SJCRH30 (cell line): Measurements from ENCODE around the gene PYGL. TPM values are rescaled to one million over a fixed set of nuclear protein-coding genes. Genes with fewer than 3 reads are reported as not detected.

Experiments
- DNase-seq, 2 experiments: peaks; one replicate each; pipeline ENCODE4 v3.0.0-alpha.2; 2015 to 2020
- H3K27ac ChIP-seq: fragments of 250-450 bp; sonication (Bioruptor Pico); 2 replicates; pipeline ENCODE4 v1.5.1; 2020; ENCODE audit warnings: mild to moderate bottlenecking, moderate library complexity
- H3K27me3 ChIP-seq: fragments of 250-450 bp; sonication (Bioruptor Pico); 2 replicates; pipeline ENCODE4 v1.5.1; 2020; ENCODE audit warnings: mild to moderate bottlenecking, moderate library complexity
- H3K36me3 ChIP-seq: fragments of 250-450 bp; sonication (Bioruptor Pico); 2 replicates; pipeline ENCODE4 v1.5.1; 2020; ENCODE audit warnings: mild to moderate bottlenecking, moderate library complexity
- H3K4me1 ChIP-seq: fragments of 250-450 bp; sonication (Bioruptor Pico); 2 replicates; pipeline ENCODE4 v1.5.1; 2020; ENCODE audit warnings: mild to moderate bottlenecking, moderate library complexity
- H3K4me3 ChIP-seq: fragments of 250-450 bp; sonication (Bioruptor Pico); 2 replicates; pipeline ENCODE4 v1.5.1; 2020; ENCODE audit warnings: mild to moderate bottlenecking, moderate library complexity
- H3K9me3 ChIP-seq: fragments of 250-450 bp; sonication (Bioruptor Pico); replicated peaks from 2 replicates; pipeline ENCODE4 v1.5.1; 2020; ENCODE audit warnings: mild to moderate bottlenecking, moderate library complexity
- total RNA-seq: library from RNA; depleted of rRNA; stranded (reverse); fragments of >200 nt; shearing (Covaris generic); gene quantifications from 2 replicates; pipeline ENCODE4 v1.2.3, GENCODE V29; 2014

Gene PYGL
- total RNA-seq, 1 experiment from 2014 or later, result 5.0 TPM

- Histone ChIP-seq H3K4me3 (no peak overlapping the region), H3K36me3 (no peaks in the 10 kb centered on the region), H3K27me3 (no peaks in the 10 kb centered on the region), H3K9me3 (no peaks in the 10 kb centered on the region), H3K4me1 (no peaks in the 10 kb centered on the region), H3K27ac (no peak overlapping the region)
- DNase-seq, result no peak
Observed at GRCh38 chr14:50887476-50887875, 56.8 kb downstream of the PYGL start.

DNA sequence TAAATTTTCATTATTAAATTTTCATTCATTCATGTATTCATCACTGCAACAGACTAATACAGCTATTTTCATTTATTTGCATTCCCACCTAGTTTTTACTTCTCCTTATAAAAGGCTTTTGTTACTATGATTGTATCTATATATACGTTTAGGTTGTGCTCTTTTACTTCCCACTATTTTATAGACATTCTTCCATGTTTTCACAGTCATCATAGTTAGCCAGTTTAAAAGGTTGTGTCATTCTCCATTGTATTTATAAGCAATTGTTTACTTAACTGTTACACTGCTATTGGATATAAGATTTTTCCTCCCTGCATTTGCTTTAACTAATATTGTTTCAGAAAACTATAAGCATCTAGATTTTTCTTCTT, 60.5 kb downstream of the PYGL start:
- DNase-seq, result no peak
- H3K4me1 ChIP-seq, result no peaks in the 10 kb centered on the region
- H3K4me3 ChIP-seq, result no peak overlapping the region
- no peaks in the 10 kb centered on the region for H3K27me3 ChIP-seq
- no peaks in the 10 kb centered on the region for H3K36me3 ChIP-seq
- no peak overlapping the region for H3K27ac ChIP-seq
- H3K9me3 ChIP-seq, result no peaks in the 10 kb centered on the region

DNA sequence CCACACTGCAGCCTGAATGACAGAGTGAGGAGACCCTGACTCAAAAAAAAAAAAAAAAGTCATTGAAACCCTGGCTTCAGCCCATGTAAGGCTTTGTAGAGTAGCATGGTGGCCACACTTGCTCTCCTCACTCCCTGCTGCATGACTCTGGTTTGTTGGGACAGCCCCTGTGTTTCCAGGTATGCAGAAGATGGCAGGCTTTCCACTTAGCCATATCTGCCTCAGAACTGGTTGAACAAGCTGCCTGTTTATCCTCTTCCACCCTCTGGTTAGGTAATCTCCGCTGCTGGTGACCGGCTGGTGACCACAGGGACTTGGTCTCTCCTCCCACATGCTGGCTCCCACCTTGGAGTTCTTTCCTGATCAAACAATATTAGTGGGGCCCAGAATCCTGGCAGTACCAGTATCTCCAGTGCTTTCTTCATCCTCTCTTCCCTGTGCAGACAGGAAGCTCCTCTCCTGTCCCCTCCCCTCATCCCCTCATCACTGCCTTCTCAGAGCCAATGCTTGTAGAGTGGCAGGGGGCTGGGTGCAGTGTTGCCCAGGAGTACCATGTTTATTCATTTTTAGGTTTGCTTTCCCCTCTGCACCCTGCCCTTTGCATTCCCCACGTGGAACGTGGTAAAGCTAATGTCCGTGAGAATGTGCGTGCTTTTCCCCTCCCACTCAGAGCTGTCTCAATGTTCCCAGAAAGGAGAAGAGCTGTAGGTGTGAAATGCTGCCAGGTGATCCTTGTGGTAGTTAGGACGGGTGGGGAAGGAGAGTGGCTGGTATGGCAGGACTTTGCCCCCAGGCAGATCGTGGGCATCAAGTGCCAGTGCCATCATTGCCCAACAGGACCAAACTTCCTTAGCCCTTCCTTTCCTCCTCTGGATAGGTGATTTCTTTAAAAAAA, 61.1 kb downstream of the PYGL start:
- H3K4me1 ChIP-seq, result no peaks in the 10 kb centered on the region
- no peak overlapping the region for H3K4me3 ChIP-seq
- no peaks in the 10 kb centered on the region for H3K9me3 ChIP-seq

GRCh38 chr14:50875359-50876070, 68.8 kb downstream of the PYGL start:
- Histone ChIP-seq H3K36me3 (no peaks in the 10 kb centered on the region), H3K27ac (no peak overlapping the region), H3K4me1 (no peaks in the 10 kb centered on the region), H3K4me3 (no peak overlapping the region), H3K27me3 (no peaks in the 10 kb centered on the region), H3K9me3 (no peaks in the 10 kb centered on the region)
- no peak for DNase-seq

More for the DNA sequence above, 61.1 kb downstream of the PYGL start:
- no peaks in the 10 kb centered on the region for H3K27me3 ChIP-seq
- H3K27ac ChIP-seq, result no peak overlapping the region
- no peak for DNase-seq
- H3K36me3 ChIP-seq, result no peaks in the 10 kb centered on the region

GRCh38 chr14:50874757-50875156, 69.5 kb downstream of the PYGL start:
- Histone ChIP-seq H3K9me3 (no peaks in the 10 kb centered on the region), H3K4me3 (no peak overlapping the region), H3K27ac (no peak overlapping the region), H3K4me1 (no peaks in the 10 kb centered on the region), H3K36me3 (no peaks in the 10 kb centered on the region), H3K27me3 (no peaks in the 10 kb centered on the region)
- no peak for DNase-seq

- H3K4me1 ChIP-seq, result no peaks in the 10 kb centered on the region
- no peaks in the 10 kb centered on the region for H3K9me3 ChIP-seq
- no peaks in the 10 kb centered on the region for H3K36me3 ChIP-seq
- H3K27me3 ChIP-seq, result no peaks in the 10 kb centered on the region
- H3K4me3 ChIP-seq, result no peak within 1 kb of the TSS
- no peak for DNase-seq
- H3K27ac ChIP-seq, result no peak within 1 kb of the TSS
Observed at GRCh38 chr14:50871914-50872732, 72.2 kb downstream of the PYGL start, which contains the start of gene ABHD12B. Gene ABHD12B (plus strand): TSS chr14:50872053. CDS start chr14:50872175, 122 bp downstream.

DNA sequence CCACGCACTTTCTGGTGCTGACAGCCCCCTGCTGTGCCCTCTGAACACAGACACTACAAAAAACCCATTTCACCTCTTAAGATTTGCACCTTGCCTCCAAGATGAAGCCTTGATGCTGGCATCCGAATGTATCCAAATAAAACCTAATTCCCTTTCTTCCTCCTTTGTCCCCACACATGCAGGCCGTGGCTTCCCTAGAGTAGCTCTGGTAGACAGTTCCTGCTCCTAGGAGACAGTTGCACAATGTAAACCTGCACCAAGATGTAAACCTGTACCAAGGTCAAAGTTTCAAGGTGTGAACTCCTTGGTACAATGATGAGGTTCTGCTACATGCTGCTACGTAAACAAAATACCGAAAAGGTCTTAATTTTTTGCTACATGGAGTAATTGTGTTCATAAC, 73.1 kb downstream of the PYGL start:
- Histone ChIP-seq H3K36me3 (no peaks in the 10 kb centered on the region), H3K27ac (no peak overlapping the region), H3K4me3 (no peak overlapping the region), H3K27me3 (no peaks in the 10 kb centered on the region), H3K4me1 (no peaks in the 10 kb centered on the region), H3K9me3 (no peaks in the 10 kb centered on the region)
- no peak for DNase-seq

GRCh38 chr14:50865391-50866076, 78.7 kb downstream of the PYGL start:
- Histone ChIP-seq H3K36me3 (no peaks in the 10 kb centered on the region), H3K4me3 (no peak overlapping the region), H3K27me3 (0 out of 2 replicates have a peak, but pooled peaks cover 3% of the 10 kb centered on the region), H3K4me1 (no peaks in the 10 kb centered on the region), H3K9me3 (no peaks in the 10 kb centered on the region), H3K27ac (no peak overlapping the region)
- no peak for DNase-seq

DNA sequence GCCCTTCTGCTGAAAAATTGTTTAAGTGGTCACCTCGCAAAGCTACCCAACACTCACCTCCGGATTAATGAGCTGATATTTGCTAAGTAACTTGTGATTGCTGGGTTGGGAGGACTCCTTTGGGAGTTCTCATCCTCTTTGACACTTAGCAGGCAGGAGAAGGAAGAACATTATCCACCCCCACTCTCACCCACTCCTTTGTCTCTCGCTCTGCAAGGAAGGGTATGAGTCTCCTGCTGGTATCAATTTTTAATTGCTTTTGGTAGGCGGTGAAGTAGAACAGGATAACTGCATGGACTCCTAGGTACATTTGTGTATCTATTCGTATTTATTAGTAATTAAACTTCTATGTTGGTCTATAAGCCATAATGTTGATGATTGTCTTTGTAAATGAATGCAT, 79.3 kb downstream of the PYGL start:
- no peak overlapping the region for H3K27ac ChIP-seq
- H3K36me3 ChIP-seq, result no peaks in the 10 kb centered on the region
- H3K9me3 ChIP-seq, result no peaks in the 10 kb centered on the region
- H3K4me3 ChIP-seq, result no peak overlapping the region
- H3K27me3 ChIP-seq, result 0 out of 2 replicates have a peak, but pooled peaks cover 3% of the 10 kb centered on the region
- DNase-seq, result no peak
- H3K4me1 ChIP-seq, result no peaks in the 10 kb centered on the region

- no peak for DNase-seq
- peaks cover under 1% of the 10 kb centered on the region for H3K4me1 ChIP-seq
- H3K27ac ChIP-seq, result no peak overlapping the region
- no peaks in the 10 kb centered on the region for H3K36me3 ChIP-seq
- H3K9me3 ChIP-seq, result no peaks in the 10 kb centered on the region
- H3K27me3 ChIP-seq, result 0 out of 2 replicates have a peak, but pooled peaks cover 3% of the 10 kb centered on the region
- no peak overlapping the region for H3K4me3 ChIP-seq
Observed at GRCh38 chr14:50864237-50864636, 80.0 kb downstream of the PYGL start.

GRCh38 chr14:50862036-50862570, 82.2 kb downstream of the PYGL start:
- Histone ChIP-seq H3K36me3 (no peaks in the 10 kb centered on the region), H3K4me3 (no peak overlapping the region)
- DNase-seq, result no peak

DNA sequence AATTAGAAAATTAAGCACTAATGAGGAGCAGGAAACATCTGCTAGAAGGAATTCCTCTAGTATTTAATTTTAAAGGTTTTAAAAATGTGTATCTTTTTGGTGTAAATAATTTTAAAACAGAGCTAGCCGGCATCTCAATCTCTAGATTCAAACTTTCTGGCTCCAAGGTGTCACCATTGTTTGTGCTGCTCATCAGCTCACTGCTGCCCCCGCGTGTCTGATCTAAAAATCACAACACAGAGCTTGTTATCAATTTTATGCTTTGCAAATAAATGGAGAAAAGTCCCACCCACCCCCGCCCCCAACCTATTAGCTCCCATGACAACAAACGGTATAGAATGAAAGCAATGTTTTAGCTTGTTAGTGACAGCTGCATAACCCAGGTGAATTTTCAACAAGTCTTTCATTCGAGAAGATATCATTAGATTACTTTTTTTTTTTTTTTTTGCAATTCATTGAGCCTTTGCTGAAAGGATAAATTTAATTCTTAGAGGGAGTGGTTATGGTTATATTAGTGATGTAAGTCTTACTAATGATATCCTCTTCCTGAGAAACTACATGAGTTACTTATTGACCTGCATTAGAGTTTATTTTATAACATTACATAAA, 83.7 kb downstream of the PYGL start:
- H3K4me3 ChIP-seq, result peak overlapping the region; percentile 61

More at GRCh38 chr14:50862036-50862570, 82.2 kb downstream of the PYGL start:
- no peak overlapping the region for H3K27ac ChIP-seq
- no peaks in the 10 kb centered on the region for H3K9me3 ChIP-seq
- H3K4me1 ChIP-seq, result peaks cover 4% of the 10 kb centered on the region
- 0 out of 2 replicates have a peak, but pooled peaks cover 3% of the 10 kb centered on the region for H3K27me3 ChIP-seq

GRCh38 chr14:50859296-50859624, 85.0 kb downstream of the PYGL start:
- Histone ChIP-seq H3K4me3 (peak overlapping the region; percentile 61), H3K27ac (peak overlapping the region; percentile 64)

More for the DNA sequence above, 83.7 kb downstream of the PYGL start:
- Histone ChIP-seq H3K9me3 (no peaks in the 10 kb centered on the region), H3K27ac (peak overlapping the region; percentile 64), H3K4me1 (peaks cover 4% of the 10 kb centered on the region), H3K36me3 (no peaks in the 10 kb centered on the region), H3K27me3 (no peaks in the 10 kb centered on the region)
- peak; percentile 79 to 89 for DNase-seq

DNA sequence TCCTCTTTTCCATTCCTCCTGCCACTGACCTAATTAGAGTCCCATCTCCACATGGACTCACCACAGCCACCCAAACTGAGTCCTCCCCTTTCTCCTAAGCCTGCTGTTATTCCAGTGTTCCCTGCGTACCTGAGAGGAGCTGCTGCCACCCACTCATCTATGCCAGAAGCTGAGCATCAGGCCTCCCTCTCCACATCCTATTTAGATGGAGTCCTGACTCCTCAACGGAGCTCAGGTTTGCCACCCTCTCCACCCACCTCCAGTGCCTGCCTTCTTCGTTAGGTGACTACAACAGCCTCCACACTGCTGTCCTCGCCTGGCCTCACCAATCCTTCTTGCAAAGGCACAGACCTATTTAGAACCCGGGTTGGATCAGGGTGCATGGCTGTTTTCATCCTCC, 87.6 kb downstream of the PYGL start:
- DNase-seq, result no peak
- Histone ChIP-seq H3K4me3 (no peak overlapping the region), H3K4me1 (peaks cover 4% of the 10 kb centered on the region), H3K36me3 (no peaks in the 10 kb centered on the region), H3K27me3 (no peaks in the 10 kb centered on the region), H3K27ac (no peak overlapping the region), H3K9me3 (no peaks in the 10 kb centered on the region)

More at GRCh38 chr14:50859296-50859624, 85.0 kb downstream of the PYGL start:
- no peak for DNase-seq
- H3K27me3 ChIP-seq, result no peaks in the 10 kb centered on the region
- H3K9me3 ChIP-seq, result no peaks in the 10 kb centered on the region
- peaks cover 4% of the 10 kb centered on the region for H3K4me1 ChIP-seq
- no peaks in the 10 kb centered on the region for H3K36me3 ChIP-seq
